Neutrophil (primary cell): Measurements from ENCODE around the gene BMP8B.

Experiments
- H3K27ac ChIP-seq: fragments of 200-600 bp; sonication (generic); 2 replicates; pipeline ENCODE4 v1.5.1; 2016; ENCODE audit warnings: mild to moderate bottlenecking, moderate library complexity
- H3K27me3 ChIP-seq: fragments of 200-600 bp; sonication (generic); 2 replicates; pipeline ENCODE4 v1.6.0; 2016; ENCODE audit warnings: mild to moderate bottlenecking
- H3K36me3 ChIP-seq: fragments of 200-600 bp; sonication (generic); 2 replicates; pipeline ENCODE4 v1.5.1; 2017
- H3K4me1 ChIP-seq, 2 experiments: fragments of 200-600 bp in 1 of 2; sonication (generic) in 1 of 2; 1 replicate in 1 of 2; 2 replicates in 1 of 2; pipeline versions ENCODE4 v1.5.1 to v1.6.1; 2013 to 2016; ENCODE audit warnings: low read depth in 1 of 2, low read length in 1 of 2, mild to moderate bottlenecking in 1 of 2, moderate library complexity in 1 of 2; ENCODE audit not compliant: control insufficient read depth in 1 of 2, insufficient read depth in 1 of 2
- H3K4me3 ChIP-seq, 2 experiments: fragments of 200-600 bp in 1 of 2; sonication (generic) in 1 of 2; 1 replicate in 1 of 2; 2 replicates in 1 of 2; pipeline ENCODE4 v1.5.1; 2013 to 2016; ENCODE audit warnings: low read depth in 1 of 2, low read length in 1 of 2, mild to moderate bottlenecking in 1 of 2, moderate library complexity in 1 of 2
- H3K9me3 ChIP-seq: fragments of 200-600 bp; sonication (generic); 2 replicates; pipeline ENCODE4 v1.5.1; 2016
- CTCF ChIP-seq: fragments of 200-600 bp; sonication (generic); IDR thresholded peaks from 2 replicates; pipeline ENCODE4 v1.5.1; 2016; ENCODE audit warnings: antibody characterized with exemption

BMP8B gene

DNA sequence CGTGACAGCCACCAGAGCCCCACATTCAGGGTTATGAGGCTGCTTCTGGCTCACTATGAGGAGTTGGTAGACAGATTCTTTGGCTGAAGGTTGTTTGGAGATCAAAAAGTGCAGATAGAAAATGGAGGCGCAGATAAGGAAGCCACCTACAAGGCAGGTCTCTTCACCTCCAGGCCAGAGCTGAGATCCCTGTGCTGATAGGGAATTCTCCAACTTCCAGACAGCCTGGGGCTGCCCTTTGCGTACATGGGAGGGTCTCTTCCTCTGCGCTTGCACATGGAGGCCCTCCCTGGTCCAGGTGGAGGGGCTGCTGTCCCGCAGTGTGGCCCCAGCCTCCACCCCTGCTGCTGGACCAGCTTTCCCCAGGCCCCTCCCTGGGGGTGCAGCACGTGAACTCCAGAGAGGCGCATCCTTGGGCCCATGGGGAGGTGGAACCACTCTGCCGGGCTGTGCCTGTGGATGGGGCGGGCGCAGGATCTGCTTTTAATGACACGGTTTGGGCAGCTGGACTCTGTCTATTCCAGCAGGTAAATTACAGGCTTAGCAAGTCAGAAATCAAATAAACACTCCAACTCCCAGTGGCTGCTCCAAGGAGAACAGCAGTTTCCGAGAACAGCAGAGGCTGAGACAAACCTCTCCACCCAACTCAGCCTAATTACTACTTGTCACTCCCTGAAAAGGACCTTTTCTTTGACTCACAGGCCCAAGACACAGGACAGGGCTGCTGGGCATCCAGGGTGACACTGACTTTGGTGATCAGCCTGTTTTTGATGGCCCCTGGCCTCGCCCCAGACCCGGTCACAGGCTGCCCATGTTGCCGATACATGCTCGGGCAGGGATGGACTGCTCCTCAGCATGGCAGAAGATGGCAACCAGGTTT is 29.9 kb downstream of the BMP8B start:
- Histone ChIP-seq H3K36me3 (peaks cover 55% of the 10 kb centered on the region), H3K27ac (no peak overlapping the region), H3K27me3 (no peaks in the 10 kb centered on the region), H3K4me3 (no peak overlapping the region), H3K4me1 (no peaks in the 10 kb centered on the region), H3K9me3 (no peaks in the 10 kb centered on the region)
- TF ChIP-seq CTCF, result no peak

DNA sequence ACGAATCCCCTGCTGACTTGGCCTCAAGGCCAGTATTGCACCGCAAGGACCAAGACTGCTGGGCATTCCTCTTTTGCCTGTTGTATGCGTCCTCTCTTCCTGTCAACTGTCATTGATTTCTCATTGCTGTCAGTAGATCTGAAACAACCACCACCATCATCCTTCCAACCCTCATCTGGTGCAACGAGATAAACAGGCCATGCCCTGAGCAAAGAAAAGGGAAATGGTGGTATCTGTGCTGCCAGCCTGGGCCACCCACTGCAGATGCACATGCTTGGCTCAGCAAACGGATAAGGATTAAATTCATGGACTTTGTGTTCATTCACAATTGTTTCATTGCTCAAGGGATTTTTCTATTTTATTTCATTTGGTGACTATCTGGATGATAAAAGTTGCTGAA is 31.2 kb downstream of the BMP8B start:
- Histone ChIP-seq H3K27me3 (no peaks in the 10 kb centered on the region), H3K9me3 (no peaks in the 10 kb centered on the region), H3K4me3 (no peak overlapping the region), H3K27ac (no peak overlapping the region), H3K4me1 (no peaks in the 10 kb centered on the region), H3K36me3 (peaks cover 68% of the 10 kb centered on the region)
- no peak for TF ChIP-seq CTCF

GRCh38 chr1:39755965-39756659 is 32.6 kb downstream of the BMP8B start:
- no peak for TF ChIP-seq CTCF
- H3K36me3 ChIP-seq, result peaks cover 82% of the 10 kb centered on the region

GRCh38 chr1:39754906-39755504 is 33.7 kb downstream of the BMP8B start:
- H3K27me3 ChIP-seq, result no peaks in the 10 kb centered on the region
- peaks cover 93% of the 10 kb centered on the region for H3K36me3 ChIP-seq
- H3K4me3 ChIP-seq, result no peak overlapping the region
- no peaks in the 10 kb centered on the region for H3K4me1 ChIP-seq
- no peak overlapping the region for H3K27ac ChIP-seq
- H3K9me3 ChIP-seq, result no peaks in the 10 kb centered on the region
- TF ChIP-seq CTCF, result no peak

More at GRCh38 chr1:39755965-39756659, 32.6 kb downstream of the BMP8B start:
- H3K4me3 ChIP-seq, result no peak overlapping the region
- no peaks in the 10 kb centered on the region for H3K27me3 ChIP-seq
- no peaks in the 10 kb centered on the region for H3K9me3 ChIP-seq
- H3K4me1 ChIP-seq, result no peaks in the 10 kb centered on the region
- H3K27ac ChIP-seq, result no peak overlapping the region

GRCh38 chr1:39754026-39754570 is 34.6 kb downstream of the BMP8B start:
- no peaks in the 10 kb centered on the region for H3K4me1 ChIP-seq
- no peak for TF ChIP-seq CTCF
- peaks cover 99% of the 10 kb centered on the region for H3K36me3 ChIP-seq
- no peak overlapping the region for H3K4me3 ChIP-seq
- no peaks in the 10 kb centered on the region for H3K27me3 ChIP-seq
- H3K27ac ChIP-seq, result no peak overlapping the region
- no peaks in the 10 kb centered on the region for H3K9me3 ChIP-seq
